Ovary (tissue), 3 donors: ENCODE measurements around the gene PTF1A.

ENCODE experiments used
- CTCF ChIP-seq, 3 donors: fragments of 450-650 bp in 2 of 3; fragments of 200-600 bp in 1 of 3; IDR thresholded peaks; one replicate each; pipeline versions ENCODE4 v1.5.1 to v1.8.0; 2016 to 2022; ENCODE audit warnings: antibody characterized with exemption in 3 of 3, mild to moderate bottlenecking in 1 of 3
- EP300 ChIP-seq: sonication (generic); formaldehyde crosslinking; IDR thresholded peaks from one replicate; pipeline ENCODE4 v1.6.1; 2017; ENCODE audit warnings: antibody characterized with exemption
- POLR2A ChIP-seq: fragments of 450-650 bp; IDR thresholded peaks from one replicate; pipeline ENCODE4 v1.6.1; 2017; ENCODE audit warnings: antibody characterized with exemption, mild to moderate bottlenecking, moderate library complexity
- donor health status: DM: no; HTN: no; CAD: no.

- TF ChIP-seq CTCF (IDR thresholded peaks at IDR 0.05) (no peak), POLR2A (no peak), EP300 (no peak)
These were observed 25.4 kb downstream of the PTF1A start for GRCh38 chr10:23217471-23217870.
